GM13977 (cell line): Measurements from ENCODE around the gene DUSP22.

Source experiments
- DNase-seq: peaks from one replicate; pipeline ENCODE4 v3.0.0; 2012; ENCODE audit warnings: low spot score
- in situ Hi-C: fragments of 300-500 bp; cut with MboI; formaldehyde crosslinking; loops from one replicate; pipeline ENCODE4 v1.12.0; 2022; ENCODE audit warnings: low sequenced_read_pairs, low pct_unique_long_range_greater_than_20kb, mixed read lengths, inconsistent platforms; ENCODE audit not compliant: unreplicated experiment
- TF ChIP-seq, protein P1 (sequence below): IDR thresholded peaks from 2 replicates; pipeline ENCODE4 v1.5.1; 2012; ENCODE audit warnings: mild to moderate bottlenecking, control low read depth; ENCODE audit not compliant: insufficient read depth; ENCODE audit errors: extremely low read depth, missing control alignments

Gene DUSP22

DNA sequence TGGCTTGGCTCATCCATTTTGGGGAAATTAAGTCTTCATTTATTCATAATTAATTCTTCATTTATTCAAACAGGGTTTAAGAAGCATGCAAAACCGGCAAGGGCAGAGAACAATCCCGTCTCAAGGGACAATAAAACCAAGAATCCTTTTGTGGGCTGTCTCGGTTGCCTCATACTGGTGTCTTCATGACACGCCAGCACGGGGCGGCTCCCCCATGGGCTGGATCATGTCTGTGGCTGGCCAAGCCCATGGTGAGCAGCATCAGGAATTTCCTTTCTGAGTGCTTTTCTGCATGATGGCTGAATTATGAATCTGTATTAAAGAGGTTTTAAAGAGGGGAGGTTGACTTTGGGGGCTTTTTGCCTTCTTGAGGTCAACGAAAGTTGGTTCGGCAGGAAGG is 38.3 kb upstream of the DUSP22 start:
- TF ChIP-seq, protein P1, sequence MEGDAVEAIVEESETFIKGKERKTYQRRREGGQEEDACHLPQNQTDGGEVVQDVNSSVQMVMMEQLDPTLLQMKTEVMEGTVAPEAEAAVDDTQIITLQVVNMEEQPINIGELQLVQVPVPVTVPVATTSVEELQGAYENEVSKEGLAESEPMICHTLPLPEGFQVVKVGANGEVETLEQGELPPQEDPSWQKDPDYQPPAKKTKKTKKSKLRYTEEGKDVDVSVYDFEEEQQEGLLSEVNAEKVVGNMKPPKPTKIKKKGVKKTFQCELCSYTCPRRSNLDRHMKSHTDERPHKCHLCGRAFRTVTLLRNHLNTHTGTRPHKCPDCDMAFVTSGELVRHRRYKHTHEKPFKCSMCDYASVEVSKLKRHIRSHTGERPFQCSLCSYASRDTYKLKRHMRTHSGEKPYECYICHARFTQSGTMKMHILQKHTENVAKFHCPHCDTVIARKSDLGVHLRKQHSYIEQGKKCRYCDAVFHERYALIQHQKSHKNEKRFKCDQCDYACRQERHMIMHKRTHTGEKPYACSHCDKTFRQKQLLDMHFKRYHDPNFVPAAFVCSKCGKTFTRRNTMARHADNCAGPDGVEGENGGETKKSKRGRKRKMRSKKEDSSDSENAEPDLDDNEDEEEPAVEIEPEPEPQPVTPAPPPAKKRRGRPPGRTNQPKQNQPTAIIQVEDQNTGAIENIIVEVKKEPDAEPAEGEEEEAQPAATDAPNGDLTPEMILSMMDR: no peak
- DNase-seq: no peak
- in situ Hi-C loops: no loop called here

DNA sequence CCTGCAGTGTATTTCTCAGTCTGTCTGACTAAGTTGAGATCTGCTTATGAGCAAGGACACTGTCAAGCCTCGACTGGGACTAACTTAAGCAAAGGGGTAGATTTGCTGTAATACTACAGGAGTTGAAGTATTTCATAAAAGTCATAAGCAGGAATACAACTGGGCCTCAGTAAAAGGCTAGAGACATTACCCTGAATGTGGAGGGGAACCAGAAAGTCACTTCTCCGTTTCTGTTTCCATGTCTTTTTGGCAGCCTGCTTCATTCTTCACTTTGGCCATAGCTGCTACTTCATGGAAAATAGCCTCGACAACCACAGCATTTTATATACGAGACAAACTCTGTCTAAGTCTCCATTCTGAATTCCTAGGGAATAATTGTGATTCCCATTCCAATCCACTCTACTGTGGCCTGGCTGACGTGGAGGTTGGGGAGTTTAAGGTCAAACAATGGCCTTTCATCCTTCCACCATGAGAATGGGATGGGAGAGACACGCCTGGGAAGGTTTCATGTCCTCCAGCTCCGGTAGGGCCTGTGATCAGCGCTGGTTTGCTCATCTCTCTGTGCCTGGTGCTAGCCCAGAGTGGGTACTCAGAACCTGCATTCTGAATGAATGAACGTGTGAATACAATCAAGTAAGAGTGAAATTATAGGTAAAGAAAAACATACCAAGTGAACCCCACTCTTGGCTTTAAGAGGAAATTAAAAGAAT is 37.1 kb upstream of the DUSP22 start:
- in situ Hi-C loops: no loop called here
- TF ChIP-seq, protein P1: no peak
- no peak for DNase-seq

DNA sequence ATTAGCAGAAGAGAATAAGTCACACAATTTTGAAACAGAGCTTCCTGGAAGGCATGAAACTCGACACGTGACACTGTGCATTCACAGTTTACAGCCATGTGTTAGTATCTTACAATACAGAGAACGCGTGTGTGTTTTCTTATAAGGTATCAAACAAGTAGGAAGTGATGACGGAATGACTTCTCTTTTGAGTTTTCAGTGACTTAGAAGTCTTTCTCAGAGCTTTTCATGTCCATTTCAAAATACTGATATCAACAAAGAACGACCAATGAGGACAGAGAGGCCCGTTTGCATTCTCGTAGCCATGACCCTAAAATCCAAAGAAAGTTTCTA is 36.6 kb upstream of the DUSP22 start:
- in situ Hi-C loops: no loop called here
- no peak for DNase-seq
- TF ChIP-seq, protein P1: no peak

DNA sequence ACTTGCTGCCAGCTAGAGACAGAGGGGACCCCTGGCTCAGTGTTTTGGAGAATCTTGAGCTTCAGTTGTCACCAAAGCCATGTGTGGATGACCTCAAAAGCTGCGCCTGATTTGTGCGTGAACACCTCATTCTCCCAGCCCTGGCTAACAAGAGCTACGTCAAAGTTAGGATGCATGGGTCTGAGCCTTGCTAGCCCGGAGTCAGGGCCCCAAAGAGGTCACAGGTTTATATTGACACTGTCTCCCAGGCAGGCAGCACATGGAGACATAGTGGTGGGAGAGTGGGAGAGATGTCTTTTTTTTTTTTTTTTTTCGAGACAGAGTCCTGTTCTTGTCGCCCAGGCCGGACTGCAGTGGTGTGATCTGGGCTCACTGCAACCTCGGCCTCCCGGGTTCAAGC is 36.1 kb upstream of the DUSP22 start:
- in situ Hi-C loops: no loop called here
- TF ChIP-seq, protein P1: no peak
- DNase-seq: no peak

DNA sequence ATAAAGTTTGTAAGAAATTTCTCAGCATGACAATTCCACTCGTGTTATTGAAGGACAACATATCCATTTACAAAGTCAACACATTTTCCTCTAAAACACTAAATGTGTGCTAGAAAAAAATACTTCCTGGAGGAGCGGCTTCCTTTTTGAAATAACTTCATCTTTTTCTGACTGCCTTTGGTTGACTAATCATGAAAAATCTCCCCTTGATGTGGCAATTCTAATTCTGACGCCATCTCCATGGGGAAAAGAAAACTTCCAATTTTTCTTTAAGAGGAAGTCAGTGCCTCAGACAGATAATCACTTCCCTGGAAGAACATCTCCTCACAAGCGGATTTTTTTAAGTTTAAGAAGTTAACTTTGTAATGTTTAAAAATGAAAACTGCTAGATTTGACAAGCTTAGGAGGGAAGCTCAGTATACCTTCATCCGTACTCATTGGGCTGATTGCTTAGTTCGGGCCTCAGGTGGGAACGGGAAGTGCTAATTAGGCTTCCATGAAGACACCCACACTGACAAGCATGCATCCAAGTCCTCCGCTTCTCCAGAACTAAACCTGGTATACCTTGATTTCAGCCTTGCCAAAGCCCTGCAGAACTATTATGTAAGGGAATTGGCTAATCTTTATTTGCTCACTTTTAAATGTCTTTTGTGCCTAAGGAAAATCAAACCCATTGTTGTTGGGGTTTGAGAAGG is 35.1 kb upstream of the DUSP22 start:
- in situ Hi-C loops: no loop called here
- DNase-seq: no peak
- TF ChIP-seq, protein P1: peak; percentile 4

DNA sequence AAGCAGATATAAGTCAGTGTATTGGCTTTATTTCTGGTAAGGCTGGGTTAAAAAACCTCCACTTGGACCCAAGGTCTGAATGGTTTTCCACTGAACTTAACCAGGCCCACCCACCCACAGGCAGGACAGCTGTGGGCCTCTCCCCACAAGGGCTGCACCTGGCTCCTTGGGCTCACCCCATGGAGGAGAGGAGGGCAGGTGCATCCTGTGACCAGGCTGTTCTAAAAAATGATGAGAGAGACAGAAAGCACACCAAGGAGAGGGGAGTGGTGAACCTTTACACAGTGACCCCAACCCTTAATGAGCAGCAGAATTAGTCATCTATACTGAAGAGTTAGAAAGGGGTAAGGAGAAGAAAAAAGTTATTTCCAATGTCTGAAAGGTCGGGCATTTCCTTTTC is 34.5 kb upstream of the DUSP22 start:
- TF ChIP-seq, protein P1: no peak
- in situ Hi-C loops: no loop called here

DNA sequence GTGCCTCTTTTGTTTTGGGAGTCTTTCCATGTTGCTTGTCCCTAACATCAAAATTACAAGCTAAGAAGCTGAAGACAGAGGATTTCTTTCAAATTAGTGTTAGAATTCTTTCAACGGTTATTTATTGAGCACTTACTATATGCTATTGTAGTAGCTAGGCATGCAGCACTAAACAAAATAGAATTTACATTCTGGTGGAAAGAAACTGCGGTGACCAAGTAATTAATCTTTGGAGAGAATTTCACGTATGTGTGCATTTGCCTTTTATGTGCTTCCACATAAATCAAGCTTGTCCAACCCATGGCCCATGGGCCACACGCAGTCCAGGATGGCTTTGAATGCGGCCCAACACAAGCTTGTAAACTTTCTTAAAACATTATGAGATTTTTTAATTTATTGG is 33.0 kb upstream of the DUSP22 start:
- TF ChIP-seq, protein P1: no peak
- no peak for DNase-seq
- in situ Hi-C loops: no loop called here

More for the DNA sequence above, 34.5 kb upstream of the DUSP22 start:
- DNase-seq: no peak
